GM20431 (cell line): ENCODE data around the gene SYT14.
"Not testable (repeated sequence)": the region's sequence is repeated elsewhere in the genome, so short reads cannot be mapped to it uniquely, and the experiment has no call there.

Experiments
- in situ Hi-C: fragments of 300-500 bp; cut with MseI, MboI; formaldehyde crosslinking; loops from one replicate; pipeline ENCODE4 v1.15.0; 2020; ENCODE audit warnings: low sequenced_read_pairs; ENCODE audit not compliant: unreplicated experiment

Gene SYT14

DNA sequence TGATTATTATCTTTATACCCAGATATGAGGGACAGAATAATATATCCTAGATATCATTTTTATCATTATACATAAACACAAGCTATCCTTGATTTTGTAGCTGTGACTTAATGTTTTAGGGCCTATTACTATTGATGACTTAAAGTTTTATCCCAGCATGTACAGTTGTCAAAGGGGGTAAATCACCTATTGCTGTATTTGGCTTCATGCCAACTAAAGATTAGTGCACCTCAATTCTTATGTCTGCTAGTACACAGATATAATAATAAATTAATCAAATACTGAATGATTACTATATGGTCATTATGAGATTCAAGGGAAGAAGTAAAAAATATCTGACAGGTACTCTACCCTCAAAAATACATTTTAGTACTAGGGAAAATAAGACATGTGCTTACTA is 84.0 kb downstream of the SYT14 start:
- in situ Hi-C loops, result no loop called here

DNA sequence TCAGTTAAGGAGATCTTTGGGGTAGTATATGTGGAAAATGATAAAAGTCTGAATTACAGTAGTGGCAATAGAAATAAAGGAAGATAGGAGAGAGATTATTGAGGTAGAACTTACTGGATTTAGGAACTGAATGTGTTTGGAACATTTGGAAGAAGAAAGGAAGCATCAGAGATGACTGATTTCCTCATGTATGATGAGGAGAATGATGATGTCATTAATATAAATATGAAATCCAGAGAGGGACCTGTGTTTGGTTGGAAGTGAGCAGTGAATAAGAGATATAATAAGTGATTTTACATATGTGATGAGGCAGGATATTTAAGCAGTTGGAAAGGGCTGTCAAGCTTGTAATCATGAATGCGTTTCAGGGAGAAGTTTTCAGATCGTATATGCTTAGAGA is 86.3 kb downstream of the SYT14 start:
- in situ Hi-C loops, result no loop called here

DNA sequence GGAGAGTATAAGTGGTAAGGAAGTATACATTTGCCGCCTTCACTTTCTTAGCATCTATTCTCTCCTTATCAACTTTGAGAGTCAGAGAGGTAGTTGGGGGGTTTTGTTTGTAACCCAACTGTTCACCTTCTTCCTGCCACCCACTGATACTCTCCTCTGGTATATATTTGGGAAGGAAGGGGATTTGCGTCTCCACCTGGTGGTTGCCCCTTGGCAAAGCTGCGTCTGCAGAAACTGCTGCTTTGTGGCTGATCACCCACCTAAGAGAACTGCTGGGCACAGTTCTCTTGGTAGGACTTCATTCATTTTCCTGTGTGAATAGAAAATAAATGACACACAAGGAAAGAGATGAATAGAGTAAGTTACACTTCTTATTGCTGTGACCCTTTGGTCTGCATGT is 87.0 kb downstream of the SYT14 start:
- in situ Hi-C loops, result no loop called here

DNA sequence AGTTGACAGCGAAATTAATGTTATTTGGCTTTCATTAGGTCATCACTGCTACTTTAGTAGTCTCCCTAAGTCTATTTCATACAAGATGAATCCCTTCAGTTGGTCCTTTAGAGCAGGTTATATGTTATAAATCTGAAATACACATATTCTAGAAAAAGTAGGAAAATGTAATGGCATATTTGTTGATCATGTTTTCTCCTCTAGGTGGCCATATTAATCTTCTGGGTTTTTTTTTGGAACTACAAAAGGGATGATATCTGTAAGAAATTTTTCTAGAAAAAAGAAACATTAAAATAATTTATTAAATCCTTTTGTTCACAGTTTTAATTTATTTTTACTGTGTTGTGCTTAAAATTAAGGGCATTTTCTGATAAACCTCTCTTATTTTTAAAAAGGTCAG is 87.9 kb downstream of the SYT14 start:
- in situ Hi-C loops, result no loop called here

DNA sequence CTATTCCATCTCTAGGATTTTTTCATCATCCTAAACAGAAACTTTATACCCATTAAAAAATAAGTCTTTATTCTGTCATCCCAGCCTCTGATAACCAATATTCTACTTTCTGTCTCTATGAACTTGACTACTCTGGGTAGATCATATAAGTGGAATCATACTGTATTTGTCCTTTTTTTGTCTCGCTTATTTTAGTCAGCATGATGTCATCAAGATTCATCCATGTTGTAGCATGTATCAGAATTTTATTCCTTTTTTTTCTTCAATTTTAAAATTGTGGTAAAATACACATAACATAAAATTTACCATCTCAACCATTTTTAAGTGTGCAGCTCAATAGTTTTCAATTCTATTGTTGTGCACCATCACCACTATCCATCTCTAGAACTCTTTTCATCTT is 90.0 kb downstream of the SYT14 start:
- in situ Hi-C loops, result no loop called here

DNA sequence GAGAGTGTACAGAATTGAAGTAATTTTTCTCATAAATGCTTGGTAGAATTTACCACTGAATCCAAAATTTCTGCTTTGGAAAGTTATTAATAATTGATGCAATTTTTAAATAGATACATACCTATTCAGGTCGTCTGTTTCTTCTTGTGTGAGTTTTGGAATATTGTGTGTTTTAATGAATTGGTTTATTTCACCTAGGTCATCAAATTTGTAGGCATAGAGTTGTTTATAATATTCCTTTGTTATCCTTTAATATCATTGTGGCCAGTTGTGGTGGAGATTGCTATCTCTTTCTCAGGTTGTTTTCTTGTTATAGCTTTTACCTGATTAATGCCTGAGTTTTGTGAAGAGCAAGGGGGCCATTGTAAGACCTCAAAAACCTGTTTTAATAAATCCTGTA is 93.5 kb downstream of the SYT14 start:
- in situ Hi-C loops, result no loop called here

DNA sequence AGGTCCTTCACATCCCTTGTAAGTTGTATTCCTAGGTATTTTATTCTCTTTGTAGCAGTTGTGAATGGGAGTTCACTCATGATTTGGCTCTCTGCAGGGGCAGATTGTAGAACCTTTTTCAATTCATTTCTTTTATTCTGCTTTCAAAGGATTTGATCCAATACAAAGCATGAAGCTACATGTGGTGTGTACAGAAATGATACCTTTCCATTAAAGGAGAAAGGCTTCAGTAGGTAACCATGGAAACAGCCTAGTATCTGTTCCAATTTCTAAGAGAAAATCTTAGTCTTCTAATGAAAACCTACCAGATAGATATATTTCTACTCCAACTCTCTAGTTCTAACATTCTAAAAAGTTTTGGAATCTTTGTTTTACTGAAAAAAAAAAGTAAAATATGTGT is 105.0 kb downstream of the SYT14 start:
- in situ Hi-C loops, result no loop called here

DNA sequence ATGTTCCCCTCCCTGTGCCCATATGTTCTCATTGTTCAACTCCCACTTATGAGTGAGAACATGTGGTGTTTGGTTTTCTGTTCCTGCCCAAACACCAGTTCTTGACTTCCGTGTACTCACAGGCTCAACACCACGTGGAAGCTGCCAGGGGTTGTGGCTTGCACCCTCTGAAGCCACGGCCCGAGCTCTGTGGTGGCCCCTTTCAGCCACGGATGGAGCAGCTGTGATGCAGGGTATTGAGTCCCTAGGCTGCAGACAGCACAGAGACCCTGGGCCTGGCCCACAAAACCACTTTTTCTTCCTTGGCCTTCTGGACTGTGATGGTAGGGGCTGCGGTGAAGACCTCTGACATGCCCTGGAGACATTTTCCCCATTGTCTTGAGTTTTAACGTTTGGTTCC is 111.6 kb downstream of the SYT14 start:
- in situ Hi-C loops, result no loop called here

DNA sequence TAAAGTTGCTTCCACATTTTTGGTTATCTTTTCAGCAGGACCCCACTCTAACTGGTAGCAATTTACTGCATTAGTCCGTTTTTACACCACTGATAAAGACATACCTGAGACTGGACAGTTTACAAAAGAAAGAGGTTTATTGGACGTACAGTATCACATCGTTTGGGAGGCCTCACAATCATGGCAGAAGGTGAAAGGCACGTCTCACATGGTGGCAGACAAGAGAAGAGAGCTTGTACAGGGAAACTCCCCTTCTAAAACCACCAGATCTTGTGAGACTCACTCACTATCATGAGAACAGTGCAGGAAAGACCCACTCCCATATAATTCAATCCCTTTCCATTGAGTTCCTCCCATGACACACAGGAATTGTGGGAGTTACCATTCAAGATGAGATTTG is 112.5 kb downstream of the SYT14 start:
- in situ Hi-C loops, result not testable (repeated sequence)

DNA sequence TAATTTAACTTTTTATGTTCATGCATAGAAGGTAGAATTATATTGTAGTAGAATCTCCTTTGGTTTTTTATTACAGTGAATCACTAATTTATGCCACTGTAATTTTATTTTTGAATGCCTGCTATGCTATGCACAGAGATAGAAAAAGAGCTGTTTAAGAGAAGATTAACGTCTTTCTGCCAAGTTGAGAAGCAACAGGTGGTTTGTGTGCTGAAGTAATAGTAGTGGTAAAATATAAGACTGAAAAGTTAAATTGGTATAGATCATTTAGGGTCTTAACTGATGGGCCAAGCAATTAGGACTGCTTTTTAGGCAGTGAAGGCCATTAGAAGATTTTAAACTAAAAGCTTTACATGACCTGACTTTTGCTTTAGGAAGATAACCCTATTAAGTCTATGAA is 115.1 kb downstream of the SYT14 start:
- in situ Hi-C loops, result no loop called here

DNA sequence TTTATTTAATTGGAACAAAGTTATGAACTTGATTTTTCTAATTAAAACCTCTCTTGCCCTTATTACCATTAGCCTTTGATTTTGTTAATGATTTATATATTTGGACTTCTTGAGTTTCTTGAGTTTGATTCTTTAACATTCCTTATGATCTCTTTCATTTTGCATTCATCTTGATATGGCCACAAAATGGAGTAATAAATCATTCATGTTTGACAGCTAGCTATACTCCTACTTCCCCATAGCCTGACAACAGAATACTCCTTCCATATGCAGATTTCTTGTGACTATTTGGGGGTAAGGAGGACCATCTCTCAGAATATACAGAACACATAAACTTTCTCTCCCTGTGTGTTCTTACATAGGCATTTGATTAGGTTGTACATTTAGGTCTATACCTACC is 119.6 kb downstream of the SYT14 start:
- in situ Hi-C loops, result no loop called here

DNA sequence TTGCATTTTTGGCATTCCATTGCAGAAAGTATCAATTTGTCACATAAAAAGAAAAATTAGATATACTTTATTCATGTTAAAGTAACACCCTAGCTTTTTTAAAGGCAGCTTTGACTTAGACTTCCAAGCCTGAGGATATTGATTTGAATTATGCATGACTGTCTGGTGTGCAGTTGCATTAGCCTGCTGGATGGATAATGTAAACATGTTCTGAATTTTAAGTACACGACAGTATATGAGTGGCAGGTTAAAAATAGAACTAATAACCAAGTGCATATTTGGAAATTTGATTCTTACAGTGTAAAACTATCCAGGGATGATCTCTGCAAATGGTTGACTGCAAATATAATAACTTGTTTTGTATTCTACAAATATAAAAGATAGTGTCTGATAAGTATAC is 124.0 kb downstream of the SYT14 start:
- in situ Hi-C loops, result no loop called here

DNA sequence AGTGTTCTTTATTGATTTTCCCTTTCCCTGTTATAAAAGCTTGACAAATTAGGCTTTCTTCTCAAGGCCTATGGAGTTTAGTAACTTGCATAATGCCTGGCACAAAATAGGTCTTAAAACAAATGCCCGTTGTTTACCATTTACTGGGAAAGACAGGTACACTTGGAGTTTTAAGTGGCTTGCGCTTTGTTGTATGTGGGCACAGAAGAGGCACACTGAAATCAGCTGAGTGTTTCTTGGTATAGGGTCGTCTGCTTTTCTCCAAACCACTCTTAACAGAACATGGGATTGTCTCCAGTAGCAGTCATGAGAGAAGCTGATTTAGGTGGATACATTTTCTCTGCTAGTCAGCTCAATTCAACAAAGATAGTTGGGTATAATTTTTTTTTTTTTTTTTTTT is 132.5 kb downstream of the SYT14 start:
- in situ Hi-C loops, result no loop called here

DNA sequence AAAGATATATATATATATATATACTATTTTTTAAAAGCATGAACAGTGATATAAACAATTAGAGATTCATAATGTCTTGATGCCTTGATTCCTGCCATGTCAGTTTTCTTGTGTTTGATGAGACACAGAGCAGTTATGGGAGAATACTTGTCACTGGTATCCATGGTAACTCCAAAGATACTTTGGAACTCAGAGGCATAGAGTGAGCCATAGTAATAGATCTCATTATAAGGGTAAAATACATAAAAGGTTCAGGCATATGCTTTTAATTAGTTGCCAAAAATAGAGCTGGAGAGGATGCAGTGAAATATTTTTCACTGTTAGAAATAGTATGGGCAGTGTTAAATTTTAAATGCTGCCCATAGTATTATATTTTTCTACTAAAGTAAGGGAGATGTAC is 134.1 kb downstream of the SYT14 start:
- in situ Hi-C loops, result no loop called here

DNA sequence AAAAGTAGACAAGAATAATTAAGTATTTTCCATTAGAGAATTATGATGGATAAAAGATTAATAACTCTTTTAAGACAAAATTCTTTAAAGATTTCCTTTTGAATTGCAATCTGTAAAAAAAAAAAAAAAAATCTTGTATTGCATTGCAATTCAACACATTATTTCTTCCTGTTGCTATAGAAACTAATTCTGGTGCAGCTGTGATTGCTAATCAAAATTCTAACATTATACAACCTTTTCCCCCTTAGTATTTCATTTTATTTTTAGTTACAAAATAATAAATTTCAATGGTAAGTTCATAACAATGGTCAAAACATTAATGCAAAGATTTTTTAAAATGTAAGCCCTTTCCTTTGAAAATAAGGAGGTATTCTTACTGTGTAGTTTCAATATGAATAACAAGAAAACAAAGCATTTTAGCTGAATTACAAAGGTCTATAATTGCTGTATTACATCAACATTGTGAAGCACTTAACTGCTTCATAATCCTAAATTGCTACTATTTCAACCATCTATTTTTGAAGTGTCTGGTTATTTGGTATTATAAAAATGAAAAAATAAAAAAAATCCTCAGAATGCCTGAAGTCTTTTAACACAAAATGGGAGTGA is 135.0 kb downstream of the SYT14 start:
- in situ Hi-C loops, result no loop called here

DNA sequence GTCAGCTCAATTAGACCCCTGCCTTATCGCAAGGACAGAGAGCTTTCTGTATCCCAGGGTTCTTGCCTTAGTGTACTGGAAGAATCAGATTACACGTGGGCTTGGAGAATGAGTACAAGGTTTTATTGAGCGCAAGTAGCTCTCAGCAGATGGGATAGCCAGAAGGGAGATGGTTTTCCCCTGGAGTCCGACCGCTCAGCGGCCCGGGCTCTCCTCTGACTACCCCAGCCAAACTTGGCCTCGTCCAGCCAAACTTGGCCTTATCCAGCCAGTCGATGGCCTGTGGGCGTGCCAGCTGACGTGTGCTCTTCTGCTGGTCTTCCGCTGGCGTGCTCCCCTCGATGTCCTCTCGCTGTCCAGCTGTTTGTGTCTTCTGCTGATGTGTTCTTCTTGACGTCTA is 136.9 kb downstream of the SYT14 start:
- in situ Hi-C loops, result no loop called here

DNA sequence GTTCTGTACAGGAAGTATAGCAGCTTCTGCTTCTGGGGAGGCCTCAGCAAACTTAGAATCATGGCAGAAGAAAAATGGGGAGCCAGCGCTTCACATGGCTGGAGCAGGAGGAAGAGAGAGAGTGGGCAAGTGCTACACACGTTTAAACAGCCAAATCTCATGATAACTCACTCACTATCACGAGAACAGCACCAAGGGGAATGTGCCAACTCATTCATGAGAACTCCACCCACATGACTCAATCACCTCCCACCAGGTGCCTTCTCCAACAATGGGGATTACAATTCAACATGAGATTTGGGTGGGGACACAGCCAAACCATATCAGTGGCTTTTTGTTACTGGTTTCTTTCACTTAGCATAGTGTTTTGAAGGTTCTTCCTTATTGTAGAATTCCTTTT is 138.6 kb downstream of the SYT14 start:
- in situ Hi-C loops, result no loop called here

DNA sequence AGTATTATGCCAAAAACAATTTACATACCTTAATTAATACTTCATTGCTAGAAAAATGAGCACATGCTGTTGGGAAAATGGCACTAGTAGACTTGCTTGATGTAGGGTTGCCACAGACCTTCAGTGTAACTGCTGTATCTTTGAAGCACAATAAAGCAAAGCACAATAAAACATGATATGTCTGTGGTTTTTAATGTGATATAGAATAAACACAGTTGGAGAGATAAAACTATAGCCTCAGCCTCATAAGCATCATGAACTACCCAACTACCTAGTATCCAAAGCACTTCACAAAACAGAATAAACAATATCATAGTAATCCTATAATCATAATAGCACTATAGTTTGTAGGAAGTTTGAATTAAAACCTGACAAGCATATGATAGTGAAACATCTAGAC is 143.5 kb downstream of the SYT14 start:
- in situ Hi-C loops, result no loop called here

DNA sequence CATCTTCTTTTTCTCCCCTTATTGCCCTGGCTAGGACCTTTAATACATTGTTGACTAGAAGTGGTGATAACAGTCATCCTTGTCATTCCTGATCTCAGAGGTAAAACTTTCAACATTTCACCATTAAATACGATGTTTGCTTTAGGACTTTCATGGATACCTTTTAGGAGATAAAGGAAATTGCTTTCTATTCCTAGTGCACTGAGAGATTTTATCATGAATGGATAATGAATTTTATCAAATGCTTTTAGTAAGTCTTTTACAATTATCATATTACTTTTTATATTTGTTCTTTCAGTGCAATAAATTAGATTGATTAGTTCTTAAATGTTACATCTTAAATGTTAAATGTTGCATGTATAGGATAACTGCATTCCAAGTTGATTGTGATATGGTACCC is 147.3 kb downstream of the SYT14 start:
- in situ Hi-C loops, result no loop called here

DNA sequence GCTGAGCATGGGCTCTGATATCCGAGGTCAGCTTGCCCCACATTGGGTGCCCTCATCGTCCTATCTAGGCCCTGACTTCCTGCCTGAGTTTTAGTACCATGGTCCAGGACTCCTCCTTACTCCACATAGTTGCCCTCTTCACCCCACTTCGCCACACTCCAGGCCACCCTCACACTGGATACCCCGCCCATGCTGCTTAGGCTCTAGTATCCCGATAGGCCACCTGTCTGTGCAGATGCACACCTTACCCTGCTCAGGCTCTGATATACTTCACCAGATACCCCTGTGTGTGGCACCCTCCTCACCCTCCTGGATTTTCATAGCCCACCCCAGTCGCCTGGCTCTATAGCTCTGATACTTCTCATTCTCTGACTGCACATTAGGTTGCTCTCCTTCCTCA is 149.0 kb downstream of the SYT14 start:
- in situ Hi-C loops, result no loop called here

DNA sequence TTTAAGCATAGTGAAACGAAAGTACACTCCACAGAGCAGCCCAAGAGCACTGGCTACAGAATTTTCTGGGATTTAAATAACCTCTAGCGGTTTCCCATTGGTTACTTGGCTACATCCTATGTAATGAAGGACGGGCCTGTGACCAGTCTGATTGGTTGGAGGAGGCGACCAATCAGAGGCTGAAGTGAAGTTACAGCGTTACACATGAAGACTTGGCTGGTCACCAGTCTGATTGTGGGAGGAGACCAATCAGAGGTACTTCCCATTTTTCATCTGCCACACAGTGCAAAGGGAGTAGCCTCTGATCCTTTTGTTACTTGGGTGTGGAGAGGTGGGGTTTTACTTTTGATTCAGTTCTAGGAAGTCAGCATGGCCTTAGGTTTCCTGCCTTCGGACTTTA is 151.8 kb downstream of the SYT14 start:
- in situ Hi-C loops, result no loop called here

DNA sequence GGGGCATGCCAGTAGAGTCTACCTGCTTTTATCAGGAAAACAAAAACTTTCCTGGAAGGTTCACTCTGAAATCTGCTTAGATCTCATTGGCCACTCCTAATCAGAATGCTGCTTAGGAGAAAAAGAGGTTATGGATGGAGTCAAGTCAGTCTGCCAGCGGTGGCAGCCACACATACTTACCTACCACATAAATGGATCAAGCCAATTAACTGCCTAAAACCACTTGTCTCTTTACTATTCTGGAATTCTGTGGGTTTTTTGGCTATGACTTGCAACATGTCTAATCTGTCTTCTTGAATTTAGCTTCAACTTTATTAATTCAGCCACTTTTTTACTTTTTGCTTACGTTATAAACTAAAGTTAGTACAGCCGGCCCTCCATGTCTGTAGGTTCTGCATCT is 154.3 kb downstream of the SYT14 start:
- in situ Hi-C loops, result no loop called here

DNA sequence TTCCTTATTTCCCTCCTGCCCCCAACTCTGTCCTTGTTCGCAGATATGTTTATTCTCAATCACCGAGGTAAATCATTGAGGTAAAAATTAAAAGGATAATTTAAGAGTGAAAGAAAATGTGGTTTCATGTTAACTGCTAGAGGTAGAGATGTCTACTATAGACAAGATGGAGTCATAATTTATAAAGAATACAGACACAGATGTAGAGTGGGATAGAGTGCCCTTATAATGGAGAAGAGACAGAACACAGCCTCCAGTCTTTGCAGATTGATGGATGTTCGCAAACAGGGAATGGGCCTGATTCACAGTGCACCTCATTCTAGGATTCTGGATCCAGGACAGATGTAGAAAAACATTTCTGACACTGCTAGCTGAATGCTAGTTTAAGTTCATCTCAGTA is 155.4 kb downstream of the SYT14 start:
- in situ Hi-C loops, result no loop called here
